Measurements from ENCODE around the gene SYNGAP1. TPM values are rescaled to one million over a fixed set of nuclear protein-coding genes. Genes with fewer than 3 reads are reported as not detected.
"Not testable (repeated sequence)": the region's sequence is repeated elsewhere in the genome, so short reads cannot be mapped to it uniquely, and the experiment has no call there.

Gene SYNGAP1
- total RNA-seq, 2 experiments from 2014 or later, result 42.0 to 48.2 TPM

DNA sequence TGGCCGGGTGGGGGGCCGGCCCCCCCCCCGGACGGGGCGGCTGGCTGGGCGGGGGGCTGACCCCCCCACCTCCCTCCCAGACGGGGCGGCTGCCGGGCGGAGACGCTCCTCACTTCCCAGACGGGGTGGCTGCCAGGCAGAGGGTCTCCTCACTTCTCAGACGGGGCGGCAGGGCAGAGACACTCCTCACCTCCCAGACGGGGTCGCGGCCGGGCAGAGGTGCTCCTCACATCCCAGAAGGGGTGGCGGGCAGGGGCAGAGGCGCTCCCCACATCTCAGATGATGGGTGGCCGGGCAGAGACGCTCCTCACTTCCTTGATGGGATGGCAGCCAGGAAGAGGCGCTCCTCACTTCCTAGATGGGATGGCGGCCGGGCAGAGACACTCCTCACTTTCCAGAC, 65.8 kb downstream of the SYNGAP1 start:
- H3K27me3 Mint-ChIP-seq (ENCODE audit: low read depth); ATAC-seq; H3K4me1 Mint-ChIP-seq (ENCODE audit: low read depth); CTCF ChIA-PET; H3K9me3 Mint-ChIP-seq (ENCODE audit: insufficient read depth); POLR2A ChIA-PET; H3K27ac Mint-ChIP-seq; H3K36me3 Mint-ChIP-seq (ENCODE audit: low read depth); DNase-seq; H3K4me3 Mint-ChIP-seq: not testable (repeated sequence)

DNA sequence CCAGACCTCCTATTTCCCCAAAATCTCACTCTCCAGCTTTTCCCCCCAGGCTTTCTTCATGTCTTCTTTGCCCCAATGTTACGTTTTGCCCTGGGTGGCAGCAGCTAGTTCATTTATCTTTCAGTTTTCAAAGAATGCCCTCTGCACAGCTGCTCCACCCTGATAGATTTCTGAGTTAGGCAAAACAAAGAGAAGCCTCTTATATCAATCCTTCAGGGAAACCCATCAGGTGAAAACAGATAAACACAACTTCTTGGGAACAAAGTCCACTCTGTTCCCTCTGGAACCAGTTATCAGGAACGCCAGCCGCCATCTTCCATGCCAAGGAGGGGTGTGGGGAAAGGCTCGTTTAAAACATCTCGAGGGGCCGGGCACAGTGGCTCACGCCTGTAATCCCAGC, 68.5 kb downstream of the SYNGAP1 start:
- Mint-ChIP-seq H3K27me3 (ENCODE audit: low read depth) (peaks cover 8% of the 10 kb centered on the region), H3K36me3 (ENCODE audit: low read depth) (no peaks in the 10 kb centered on the region), H3K4me3 (no peak overlapping the region), H3K9me3 (ENCODE audit: insufficient read depth) (no peaks in the 10 kb centered on the region), H3K4me1 (ENCODE audit: low read depth) (no peaks in the 10 kb centered on the region), H3K27ac (no peak overlapping the region)
- POLR2A ChIA-PET, result no interaction called here
- DNase-seq, result no peak
- CTCF ChIA-PET, result no interaction called here
- ATAC-seq, result no peak

DNA sequence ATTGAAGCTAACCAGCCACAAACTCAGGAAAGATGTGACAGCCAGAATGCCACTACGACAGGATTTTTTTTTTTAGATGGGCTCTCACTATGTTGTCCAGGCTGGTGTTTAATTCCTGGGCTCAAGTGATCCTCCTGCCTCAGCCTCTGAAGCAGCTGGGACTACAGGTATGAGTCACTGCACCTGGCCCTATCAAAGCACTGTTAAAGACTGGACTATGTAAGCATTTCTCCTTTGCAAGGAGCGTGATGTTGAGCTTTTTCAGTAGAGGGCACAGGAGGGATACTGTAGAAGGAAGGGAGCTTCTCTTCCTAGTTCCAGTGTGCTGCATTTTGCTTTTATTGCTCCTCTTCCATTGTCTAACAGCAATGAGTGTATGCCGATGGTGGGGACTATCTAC, 70.3 kb downstream of the SYNGAP1 start:
- Mint-ChIP-seq H3K36me3 (ENCODE audit: low read depth) (no peaks in the 10 kb centered on the region), H3K27me3 (ENCODE audit: low read depth) (peaks cover 10% of the 10 kb centered on the region), H3K4me1 (ENCODE audit: low read depth) (no peaks in the 10 kb centered on the region), H3K9me3 (ENCODE audit: insufficient read depth) (no peaks in the 10 kb centered on the region), H3K4me3 (no peak overlapping the region), H3K27ac (no peak overlapping the region)
- ChIA-PET POLR2A (interaction anchor here (0.7 kb wide), 1 partner anchor 116 kb away, joined by 5 read pairs; no protein-coding TSS in a partner anchor), CTCF (interaction anchor here (1.0 to 1.4 kb wide), 5 partner anchors 13 to 253 kb away, joined by 3 to 7 read pairs (median 3); no protein-coding TSS in a partner anchor)
- ATAC-seq, result no peak
- no peak for DNase-seq

DNA sequence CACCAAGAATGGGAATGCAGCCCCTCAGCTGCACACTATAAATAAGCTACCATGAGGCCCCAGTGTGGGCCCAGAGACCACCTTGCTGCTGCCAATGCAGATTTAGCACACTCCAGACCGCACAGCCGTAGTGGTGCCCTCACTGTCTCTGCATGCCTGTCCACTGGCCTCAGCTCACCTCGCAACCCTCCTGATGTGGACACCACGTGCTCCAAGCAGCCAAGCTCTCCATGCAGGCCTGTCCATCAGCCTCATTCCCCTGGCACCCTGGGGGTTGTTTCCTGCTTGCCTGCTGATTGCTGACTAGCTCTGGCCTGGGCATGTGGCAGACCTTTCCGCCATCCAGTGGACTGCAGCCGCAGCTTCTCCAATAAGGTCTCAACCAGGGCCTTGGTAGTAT, 70.8 kb downstream of the SYNGAP1 start:
- POLR2A ChIA-PET, result no interaction called here
- DNase-seq (no peak), ATAC-seq (no peak)
- H3K27ac Mint-ChIP-seq, result no peak overlapping the region
- no peaks in the 10 kb centered on the region for H3K4me1 Mint-ChIP-seq (ENCODE audit: low read depth)
- H3K9me3 Mint-ChIP-seq (ENCODE audit: insufficient read depth), result no peaks in the 10 kb centered on the region
- no peak overlapping the region for H3K4me3 Mint-ChIP-seq
- H3K36me3 Mint-ChIP-seq (ENCODE audit: low read depth), result no peaks in the 10 kb centered on the region
- peaks cover 10% of the 10 kb centered on the region for H3K27me3 Mint-ChIP-seq (ENCODE audit: low read depth)
- CTCF ChIA-PET, result interaction anchor here (1.0 to 1.4 kb wide), 5 partner anchors 12 to 253 kb away, joined by 3 to 7 read pairs (median 3); no protein-coding TSS in a partner anchor

DNA sequence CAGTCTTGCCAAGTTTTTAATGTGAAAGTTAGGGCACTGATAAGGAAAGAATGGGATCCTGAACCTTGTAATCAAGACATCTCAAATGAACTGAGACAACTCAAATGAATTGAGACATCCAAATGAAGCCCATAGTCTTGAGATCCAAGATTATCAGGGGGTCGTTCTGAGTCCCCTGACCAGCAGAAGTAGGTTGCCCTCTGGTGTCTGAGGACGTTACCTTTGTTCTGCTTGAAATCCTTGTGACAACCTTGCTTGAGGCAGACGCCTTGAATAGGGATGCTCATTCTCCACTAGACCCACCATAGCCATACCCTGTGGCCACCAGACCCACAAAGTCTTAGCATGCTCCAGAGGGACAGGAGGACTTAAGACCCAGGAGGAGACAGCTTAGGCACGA, 72.2 kb downstream of the SYNGAP1 start:
- peaks cover 16% of the 10 kb centered on the region for H3K27me3 Mint-ChIP-seq (ENCODE audit: low read depth)
- ChIA-PET CTCF (interaction anchor here (0.8 to 1.4 kb wide), 3 partner anchors 9 to 14 kb away, joined by 3 read pairs; no protein-coding TSS in a partner anchor), POLR2A (interaction anchor here (1.0 kb wide), 1 partner anchor 79 kb away, joined by 3 read pairs; no protein-coding TSS in a partner anchor)
- H3K27ac Mint-ChIP-seq, result no peak overlapping the region
- no peaks in the 10 kb centered on the region for H3K36me3 Mint-ChIP-seq (ENCODE audit: low read depth)
- no peaks in the 10 kb centered on the region for H3K4me1 Mint-ChIP-seq (ENCODE audit: low read depth)
- ATAC-seq (no peak), DNase-seq (no peak)
- H3K9me3 Mint-ChIP-seq (ENCODE audit: insufficient read depth), result no peaks in the 10 kb centered on the region
- H3K4me3 Mint-ChIP-seq, result no peak overlapping the region

DNA sequence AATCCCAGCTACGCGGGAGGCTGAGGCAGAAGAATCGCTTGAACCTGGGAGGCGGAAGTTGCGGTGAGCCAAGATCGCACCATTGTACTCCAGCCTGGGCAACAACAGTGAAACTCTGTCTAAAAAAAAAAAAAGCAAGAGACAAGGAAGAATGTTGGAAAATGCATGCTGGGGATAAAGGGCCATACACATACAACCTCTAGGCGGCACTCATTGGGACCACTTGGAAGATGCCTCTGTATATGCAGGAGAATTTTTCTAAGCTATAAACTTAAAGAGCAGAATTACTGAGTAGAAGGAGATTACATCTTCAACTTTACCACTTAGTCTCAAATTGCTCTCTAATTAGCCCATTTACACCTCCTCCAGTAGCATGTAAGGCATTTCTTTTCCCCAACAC, 77.3 kb downstream of the SYNGAP1 start:
- CTCF ChIA-PET, result interaction anchor here (0.9 kb wide), 1 partner anchor 36 kb away, joined by 3 read pairs; no protein-coding TSS in a partner anchor

DNA sequence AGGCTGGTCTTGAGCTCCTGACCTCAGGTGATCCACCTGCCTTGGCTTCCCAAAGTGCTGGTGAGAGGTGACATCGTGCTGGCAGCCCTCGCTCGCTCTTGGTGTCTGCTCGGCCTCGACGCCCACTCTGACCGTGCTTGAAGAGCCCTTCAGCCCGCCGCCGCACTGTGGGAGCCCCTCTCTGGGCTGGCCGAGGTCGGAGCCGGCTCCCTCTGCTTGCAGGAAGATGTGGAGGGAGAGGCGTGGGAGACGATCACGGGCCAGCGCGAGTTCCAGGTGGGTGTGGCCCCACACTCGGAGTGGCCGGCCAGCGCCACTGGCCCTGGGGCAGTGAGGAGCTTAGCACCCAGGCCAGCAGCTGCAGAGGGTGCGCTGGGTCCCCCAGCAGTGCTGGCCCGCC, 82.6 kb downstream of the SYNGAP1 start:
- Mint-ChIP-seq H3K4me3 (no peak overlapping the region), H3K9me3 (ENCODE audit: insufficient read depth) (peaks cover 5% of the 10 kb centered on the region), H3K4me1 (ENCODE audit: low read depth) (no peaks in the 10 kb centered on the region), H3K27ac (no peak overlapping the region), H3K27me3 (ENCODE audit: low read depth) (peaks cover 13% of the 10 kb centered on the region), H3K36me3 (ENCODE audit: low read depth) (no peaks in the 10 kb centered on the region)
- ChIA-PET CTCF (interaction anchor here (1.7 kb wide), 1 partner anchor 12 kb away, joined by 7 read pairs; no protein-coding TSS in a partner anchor), POLR2A (no interaction called here)
- DNase-seq (no peak), ATAC-seq (no peak)

More for the DNA sequence above, 77.3 kb downstream of the SYNGAP1 start:
- ATAC-seq (no peak), DNase-seq (no peak)
- Mint-ChIP-seq H3K4me1 (ENCODE audit: low read depth) (no peaks in the 10 kb centered on the region), H3K9me3 (ENCODE audit: insufficient read depth) (no peaks in the 10 kb centered on the region), H3K27me3 (ENCODE audit: low read depth) (peaks cover 21% of the 10 kb centered on the region), H3K4me3 (no peak overlapping the region), H3K36me3 (ENCODE audit: low read depth) (no peaks in the 10 kb centered on the region), H3K27ac (no peak overlapping the region)
- POLR2A ChIA-PET, result no interaction called here

DNA sequence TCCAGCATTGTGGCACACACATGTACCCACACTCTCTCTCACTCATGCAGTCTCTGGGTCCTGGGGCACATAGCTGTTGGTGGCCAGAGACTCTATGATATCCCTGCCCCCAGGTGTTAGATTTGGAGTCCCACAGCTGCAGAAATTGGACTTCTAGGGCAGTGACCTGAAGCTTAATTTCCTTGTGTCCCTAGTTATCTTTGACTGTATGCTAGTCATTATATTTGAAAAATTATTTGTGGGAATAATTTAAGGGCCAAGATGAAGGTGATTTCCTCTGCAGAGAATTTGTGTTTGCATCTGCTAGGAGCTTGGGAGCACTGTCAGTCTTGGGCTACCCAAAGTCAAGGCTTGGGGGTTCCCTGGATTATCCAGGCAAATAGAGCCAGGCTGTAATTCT, 84.6 kb downstream of the SYNGAP1 start:
- H3K36me3 Mint-ChIP-seq (ENCODE audit: low read depth), result no peaks in the 10 kb centered on the region
- H3K9me3 Mint-ChIP-seq (ENCODE audit: insufficient read depth), result peaks cover 5% of the 10 kb centered on the region
- ATAC-seq, result no peak
- H3K4me1 Mint-ChIP-seq (ENCODE audit: low read depth), result peaks cover under 1% of the 10 kb centered on the region
- H3K27ac Mint-ChIP-seq, result no peak overlapping the region
- ChIA-PET CTCF (no interaction called here), POLR2A (interaction anchor here (0.5 kb wide), 1 partner anchor 193 kb away, joined by 3 read pairs; no protein-coding TSS in a partner anchor)
- no peak overlapping the region for H3K4me3 Mint-ChIP-seq
- no peak for DNase-seq
- peaks cover 15% of the 10 kb centered on the region for H3K27me3 Mint-ChIP-seq (ENCODE audit: low read depth)

Small RNA genes within 50 kb of the gene (microRNA-seq; reads per million reads assigned to microRNA genes)
- gene MIR5004, result not detected

Other genes with a start within 250 kb of the SYNGAP1 start
- under 1 TPM; 0.71 to 0.83 TPM for gene COL11A2, start 227.6 kb upstream of the SYNGAP1 start, total RNA-seq
- 10 to 100 TPM; 33.5 to 34.5 TPM for gene RXRB, start 219.4 kb upstream of the SYNGAP1 start, total RNA-seq
- gene SLC39A7, start 219.2 kb upstream of the SYNGAP1 start, total RNA-seq, result 10 to 100 TPM; 45.6 to 50.8 TPM
- gene HSD17B8, start 215.4 kb upstream of the SYNGAP1 start, total RNA-seq, result 10 to 100 TPM; 13.9 to 14.1 TPM
- 10 to 100 TPM; 39.8 to 44.6 TPM for gene RING1, start 211.6 kb upstream of the SYNGAP1 start, total RNA-seq
- gene VPS52, start 148.2 kb upstream of the SYNGAP1 start, total RNA-seq, result 10 to 100 TPM; 59.3 to 59.5 TPM
- gene RPS18, start 148.0 kb upstream of the SYNGAP1 start, total RNA-seq, result 1,000 to 10,000 TPM; 2,792 to 2,813 TPM
- gene B3GALT4, start 142.9 kb upstream of the SYNGAP1 start, total RNA-seq, result 10 to 100 TPM; 12.2 to 12.8 TPM
- 10 to 100 TPM; 66.7 to 68.9 TPM for gene WDR46, start 130.8 kb upstream of the SYNGAP1 start, total RNA-seq
- gene PFDN6, start 130.5 kb upstream of the SYNGAP1 start, total RNA-seq, result 10 to 100 TPM; 72.0 to 78.4 TPM
- 10 to 100 TPM; 50.8 to 58.2 TPM for gene RGL2, start 121.1 kb upstream of the SYNGAP1 start, total RNA-seq
- gene TAPBP, start 106.0 kb upstream of the SYNGAP1 start, total RNA-seq, result 100 to 1,000 TPM; 245 to 252 TPM
- gene ZBTB22, start 102.3 kb upstream of the SYNGAP1 start, total RNA-seq, result 10 to 100 TPM; 10.7 to 11.1 TPM
- 100 to 1,000 TPM; 112 to 114 TPM for gene DAXX, start 97.1 kb upstream of the SYNGAP1 start, total RNA-seq
- gene KIFC1, start 28.2 kb upstream of the SYNGAP1 start, total RNA-seq, result 100 to 1,000 TPM; 175 to 180 TPM
- gene PHF1, start 9.1 kb upstream of the SYNGAP1 start, total RNA-seq, result 10 to 100 TPM; 35.9 to 36.5 TPM
- gene CUTA, start 2.0 kb upstream of the SYNGAP1 start, total RNA-seq, result 100 to 1,000 TPM; 179 to 187 TPM
- gene ZBTB9, start 34.5 kb downstream of the SYNGAP1 start, total RNA-seq, result 1 to 10 TPM; 7.3 to 9.0 TPM
- gene BAK1, start 160.2 kb downstream of the SYNGAP1 start, total RNA-seq, result 10 to 100 TPM; 76.0 to 76.2 TPM
- gene ITPR3, start 201.3 kb downstream of the SYNGAP1 start, total RNA-seq, result 10 to 100 TPM; 57.8 to 59.3 TPM